CD4-positive, alpha-beta T cell treated with Interleukin-21 for 1 hour (primary cell): Measurements from ENCODE around the gene PRDM11.

ENCODE experiments used
- DNase-seq: peaks from one replicate; pipeline ENCODE4 v3.0.0-alpha.2; 2020

PRDM11 gene

GRCh38 chr11:45142241-45143055, 4.0 kb upstream of the PRDM11 start:
- no peak for DNase-seq

- DNase-seq = no peak
These were observed 2.9 kb upstream of the PRDM11 start for GRCh38 chr11:45143494-45143893.

GRCh38 chr11:45144126-45145082, 2.0 kb upstream of the PRDM11 start:
- DNase-seq = no peak

- no peak for DNase-seq
These were observed 1.4 kb upstream of the PRDM11 start for GRCh38 chr11:45145083-45145378.

DNA sequence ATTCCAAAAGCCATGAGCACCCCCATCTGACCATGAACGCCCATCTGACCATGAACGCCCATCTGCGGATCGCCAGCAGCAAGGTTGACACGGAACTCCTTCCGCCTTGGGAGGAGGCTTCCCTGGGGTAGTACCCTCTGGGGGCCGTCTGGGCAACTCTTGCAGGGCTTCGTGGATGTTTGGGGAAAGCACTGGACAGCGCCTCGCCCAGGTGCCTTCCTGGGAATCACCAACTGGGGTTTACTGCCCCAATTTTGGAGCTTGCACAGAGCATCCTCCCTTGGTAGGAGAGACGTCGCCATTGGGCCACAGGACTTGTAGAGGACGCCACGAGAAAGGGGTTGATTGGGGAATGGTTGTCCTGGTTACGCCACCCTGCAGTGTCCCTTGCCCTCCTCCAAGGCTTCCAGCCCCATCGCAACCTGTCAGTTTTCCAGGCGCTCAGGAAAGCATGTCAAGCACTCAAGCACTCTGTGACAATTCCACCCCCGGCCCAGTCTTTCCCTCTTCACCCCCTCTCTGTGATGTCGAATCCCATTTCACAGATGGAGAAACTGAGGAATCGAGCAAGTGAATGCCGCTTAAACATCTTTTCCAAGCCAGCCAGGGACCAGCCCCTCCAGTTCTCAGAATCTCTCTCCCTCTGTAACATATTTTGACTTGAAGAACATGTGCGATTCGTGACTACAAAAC, 914 bp upstream of the PRDM11 start:
- DNase-seq = no peak

DNA sequence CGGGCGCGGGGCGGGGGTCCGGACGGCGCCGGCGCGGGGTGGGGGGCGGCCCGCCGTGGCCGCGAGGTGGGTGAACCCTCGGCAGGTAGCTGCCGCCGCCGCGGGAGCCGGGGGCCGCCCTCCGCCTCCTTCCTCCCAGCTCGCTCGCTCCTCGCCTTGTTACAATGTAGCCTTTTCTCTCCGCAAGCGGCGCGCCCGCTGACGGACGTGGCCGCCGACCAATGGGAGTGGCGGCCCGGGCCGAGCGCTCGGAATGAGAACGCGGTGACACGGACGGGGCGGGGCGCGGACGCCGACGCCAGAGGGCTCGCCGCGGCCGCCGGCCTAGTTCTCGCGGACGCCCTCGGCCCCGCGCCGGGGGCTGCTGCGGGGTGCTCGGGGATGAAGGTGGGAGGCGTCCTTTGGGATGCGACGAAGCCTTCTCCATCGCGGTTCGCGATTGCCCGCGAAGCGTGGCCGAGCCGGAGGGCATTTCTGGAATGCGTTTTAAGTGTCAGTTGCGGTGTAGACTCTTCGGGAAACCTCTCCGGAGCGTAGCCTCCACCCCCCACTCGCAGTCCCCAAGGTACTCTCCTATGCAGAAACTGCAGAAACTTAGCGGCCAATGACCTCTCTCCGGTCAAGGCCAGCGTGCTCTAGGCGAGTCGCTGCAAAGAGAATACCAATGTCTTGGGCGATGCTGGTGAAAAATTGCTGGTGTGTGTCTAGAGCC, 734 bp downstream of the PRDM11 start:
- DNase-seq = peak; percentile 93

DNA sequence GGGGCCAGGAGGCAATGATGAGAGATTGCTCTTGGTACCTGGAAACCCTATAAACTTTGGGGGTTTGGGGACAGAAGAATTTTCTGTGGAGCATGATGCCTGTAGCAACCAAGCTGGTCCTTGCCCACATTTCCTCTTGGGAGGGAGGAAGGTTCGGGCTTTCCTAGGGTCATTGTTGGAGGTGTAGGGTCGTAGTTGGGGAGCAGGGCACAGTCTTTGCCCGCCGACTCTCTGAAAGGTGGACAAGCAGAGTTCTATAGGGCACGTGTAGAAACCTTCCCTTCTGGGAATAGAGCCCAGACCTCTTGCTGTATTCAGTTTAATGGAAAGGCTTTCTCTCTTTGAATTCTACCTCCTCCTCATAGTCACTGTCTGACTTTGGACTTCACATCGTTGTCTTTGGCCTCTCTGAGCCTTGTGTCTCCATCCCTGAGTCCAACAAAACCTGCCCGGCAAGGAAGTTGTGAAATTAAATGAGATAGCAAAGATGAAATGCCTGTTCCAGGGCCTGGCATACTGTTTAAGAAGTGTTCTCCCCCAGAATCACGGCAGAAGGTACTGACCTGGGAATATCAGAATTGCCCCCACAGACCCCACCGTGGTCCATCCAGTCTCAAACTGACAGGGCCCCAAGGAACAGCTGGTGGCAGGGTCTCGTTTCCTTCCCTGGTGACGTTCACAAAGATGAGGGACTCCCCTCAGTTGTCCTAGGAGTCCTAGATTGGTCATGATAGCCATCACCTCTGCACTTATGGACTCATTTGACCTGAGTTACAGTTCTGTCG, 1.6 kb downstream of the PRDM11 start:
- no peak for DNase-seq

DNA sequence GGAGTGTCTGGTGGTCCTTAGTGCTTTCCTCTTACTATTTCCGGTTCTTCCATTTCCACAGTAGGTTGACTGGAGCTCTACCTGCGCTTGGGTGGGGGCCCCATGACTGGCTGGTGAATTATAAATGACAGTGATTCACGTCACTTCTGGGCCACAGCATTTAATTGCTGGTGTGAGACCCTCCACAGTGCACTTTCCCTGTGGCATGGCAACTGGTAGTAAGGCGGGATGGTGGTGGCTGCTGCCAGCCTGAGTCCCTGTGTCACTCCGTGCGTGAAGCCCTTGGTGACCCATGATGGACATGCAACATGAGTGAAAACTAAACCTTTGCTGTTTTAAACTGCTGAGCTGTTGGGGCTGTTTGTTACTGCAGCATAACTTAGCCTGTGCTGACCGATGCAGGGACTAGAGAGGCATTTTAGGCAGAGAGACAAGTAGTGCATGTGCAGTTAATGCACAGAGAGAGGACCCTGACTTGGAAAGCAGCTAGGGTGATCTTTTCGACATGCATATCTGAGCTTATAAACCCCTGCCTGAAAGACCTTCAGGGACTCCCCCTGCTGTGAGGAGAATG, 3.1 kb downstream of the PRDM11 start:
- no peak for DNase-seq

DNA sequence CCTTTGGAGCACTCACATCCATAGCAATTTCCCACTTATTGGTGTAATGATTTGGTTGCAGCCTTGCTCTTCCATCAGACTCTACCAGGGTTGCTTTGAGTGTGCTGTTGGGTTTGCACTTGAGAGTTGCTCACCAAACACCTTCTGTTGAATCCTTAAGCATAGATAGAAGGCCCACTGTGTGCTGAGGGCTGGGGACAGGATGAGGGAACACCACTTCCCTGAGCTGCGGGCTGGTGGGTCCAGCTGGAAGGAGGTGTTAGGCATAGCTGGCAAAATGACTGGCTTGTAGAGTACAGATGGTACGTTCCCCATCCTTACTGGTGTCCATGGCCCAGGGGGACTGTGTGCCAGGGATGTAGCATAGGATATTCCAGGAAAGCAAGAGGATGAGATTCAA, 3.9 kb downstream of the PRDM11 start:
- DNase-seq = no peak

GRCh38 chr11:45150943-45151342, 4.5 kb downstream of the PRDM11 start:
- DNase-seq = no peak

DNA sequence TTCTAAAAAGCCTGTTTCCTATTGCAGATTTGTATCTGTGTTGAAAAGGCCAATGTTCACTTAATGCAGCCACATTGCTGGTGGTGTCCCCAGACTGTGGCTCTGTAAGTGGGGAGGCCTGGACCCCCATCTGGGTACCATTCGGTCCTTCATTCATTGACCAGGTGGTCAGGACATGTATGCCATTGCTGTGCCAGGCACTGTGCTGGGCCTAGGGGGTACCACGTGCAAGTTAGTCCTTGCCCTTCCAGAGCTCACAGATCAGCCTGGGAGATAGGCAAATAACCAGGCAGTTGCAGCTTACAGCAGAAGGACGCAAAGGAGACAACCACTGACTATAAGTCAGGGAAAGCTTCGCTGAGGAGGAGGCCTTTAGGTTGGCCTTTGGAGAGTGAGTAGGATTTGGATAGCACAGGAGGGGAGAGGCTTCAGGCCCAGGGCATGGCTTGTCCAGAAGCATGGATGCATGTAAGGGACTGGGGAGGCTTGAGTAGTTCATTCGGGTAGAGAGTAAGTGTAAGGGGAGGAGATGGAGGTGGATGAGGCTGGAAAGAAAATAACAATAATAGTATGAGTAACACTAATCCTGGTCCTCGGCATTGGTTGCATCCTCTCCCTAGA, 5.0 kb downstream of the PRDM11 start:
- DNase-seq = no peak

- no peak for DNase-seq
These were observed 6.5 kb downstream of the PRDM11 start for GRCh38 chr11:45152740-45153595.

DNA sequence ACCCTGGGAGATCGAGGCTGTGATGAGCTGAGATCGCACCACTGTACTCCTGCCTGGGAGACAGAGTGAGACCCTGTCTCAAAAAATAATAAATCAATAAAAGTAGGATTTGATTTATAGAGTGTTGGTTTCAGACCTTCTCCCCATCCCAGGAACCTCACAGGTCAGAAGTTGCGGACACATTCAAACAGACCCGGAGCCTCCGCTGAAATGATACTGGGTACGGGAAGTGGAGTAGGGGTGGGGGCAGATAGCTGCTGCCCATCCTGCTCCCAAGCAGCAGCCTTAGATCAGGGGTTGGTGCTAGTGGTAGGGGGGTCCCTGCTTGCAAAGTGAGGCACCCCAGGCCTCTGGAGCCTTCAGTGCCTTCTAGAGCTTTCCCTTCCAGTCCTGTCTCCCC, 7.8 kb downstream of the PRDM11 start:
- DNase-seq = no peak

DNA sequence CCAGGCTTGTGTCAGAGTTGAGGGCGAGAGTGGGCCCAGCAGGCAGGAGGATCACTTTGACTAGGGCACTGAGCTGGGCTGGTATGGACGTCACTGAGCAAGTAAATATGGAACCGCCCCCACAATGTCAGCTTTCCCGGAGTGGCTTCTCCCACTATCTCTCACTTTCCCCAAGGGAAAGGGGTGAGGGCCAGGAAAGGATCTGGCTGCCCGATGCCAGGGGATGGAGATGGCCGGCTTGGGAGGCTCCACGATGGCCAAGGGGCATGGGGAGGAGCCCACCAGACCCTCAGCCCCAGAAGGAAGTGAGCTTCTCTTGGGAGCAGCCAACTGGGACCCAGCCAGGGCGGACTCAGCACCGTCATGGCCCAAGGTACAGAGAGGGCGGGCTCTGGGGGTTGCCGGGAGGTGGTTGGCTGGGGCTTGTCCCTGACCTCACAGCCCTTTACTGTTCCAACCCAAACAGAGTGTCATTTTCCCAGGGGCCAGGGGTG, 8.7 kb downstream of the PRDM11 start:
- no peak for DNase-seq

GRCh38 chr11:45155627-45156180, 9.3 kb downstream of the PRDM11 start:
- no peak for DNase-seq

- DNase-seq = no peak
These were observed 9.8 kb downstream of the PRDM11 start for GRCh38 chr11:45156201-45156600.

- no peak for DNase-seq
These were observed 10.3 kb downstream of the PRDM11 start for GRCh38 chr11:45156741-45157140.

DNA sequence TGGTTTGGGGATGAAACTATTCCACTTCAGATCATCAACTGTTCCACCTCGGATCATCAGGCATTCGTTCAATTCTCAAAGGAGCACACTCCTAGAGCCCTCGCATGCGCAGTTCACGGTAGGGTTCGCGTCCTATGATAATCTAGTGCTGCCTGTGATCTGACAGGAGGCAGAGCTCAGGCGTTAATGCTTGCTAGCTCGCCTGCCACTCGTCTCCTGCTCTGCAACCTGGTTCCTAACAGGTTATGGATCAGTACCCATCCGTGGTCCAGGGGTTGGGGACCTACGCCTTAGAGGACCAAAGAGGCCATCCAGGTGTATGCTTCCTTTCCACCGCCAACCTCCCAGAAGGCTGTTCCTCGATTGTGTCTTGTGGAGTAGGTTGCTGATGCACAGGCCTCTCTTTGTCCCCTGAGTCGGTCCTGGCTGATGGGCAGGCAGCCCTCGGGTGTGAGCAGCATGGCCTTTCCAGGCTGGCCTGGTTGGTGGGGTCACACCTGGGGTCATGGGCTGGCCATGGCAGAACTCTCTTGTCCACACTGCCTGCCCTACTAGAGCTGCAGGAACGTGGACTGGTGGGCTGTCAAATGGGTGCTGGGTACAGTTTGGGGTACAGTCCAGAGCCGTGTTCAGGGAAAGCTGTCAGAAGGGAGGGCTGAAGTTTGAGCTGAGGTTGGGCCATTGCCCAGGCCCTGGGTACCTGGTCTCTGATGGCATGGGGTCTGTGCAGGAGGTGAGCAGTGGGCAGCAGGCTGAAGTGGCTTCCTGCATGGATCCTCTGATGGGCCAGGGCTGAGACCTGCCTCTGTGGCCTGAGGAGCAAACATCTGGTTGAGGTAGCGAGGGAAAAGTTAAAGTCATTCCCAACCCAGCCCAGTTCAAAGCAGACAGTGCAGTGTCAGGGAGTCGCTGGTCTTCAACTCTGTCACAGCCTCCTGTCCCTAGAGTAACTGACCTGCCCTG, 11.1 kb downstream of the PRDM11 start:
- no peak for DNase-seq
